Measurements from ENCODE around the gene UCN.

GRCh38 chr2:27356382-27357181 lies 48.3 kb upstream of the UCN start, which contains the start of gene GTF3C2:
- no peak for TF ChIP-seq CTCF (optimal IDR thresholded peaks at IDR 0.05 in 1 of 3, IDR thresholded peaks at IDR 0.05 in 1 of 3, conservative IDR thresholded peaks at IDR 0.05 in 1 of 3; ENCODE audit: extremely low read depth in 1 of 3, insufficient read depth in 2 of 3, low read length in 3 of 3)
- TF ChIP-seq EZH2 (IDR thresholded peaks at IDR 0.05; ENCODE audit: low read length), result no peak

All from keratinocyte (primary cell).